Measurements from ENCODE around the gene ZBTB42. TPM values are rescaled to one million over a fixed set of nuclear protein-coding genes. Genes with fewer than 3 reads are reported as not detected.

ZBTB42 gene
- total and polyA plus RNA-seq, 2 of the 13 experiments (the other 11 are each of a cell fraction or from before 2014, with no cell fraction given): 2.8 to 4.2 TPM

- ChIA-PET CTCF (ENCODE audit: low intra/inter-chr PET ratio, low total read pairs) (no interaction called here), POLR2A (no interaction called here)
- DNase-seq (ENCODE audit: low spot score): no peak
- no TSS peak for BruUV-seq (replicated peaks)
- no peak overlapping the region for H3K4me3 ChIP-seq (replicated peaks in 1 of 3; ENCODE audit: insufficient read depth in 1 of 3, low read depth in 2 of 3, low read length in 3 of 3)
- no peaks in the 10 kb centered on the region for H3K9me3 ChIP-seq (ENCODE audit: low read length)
- 100% methylated on average over 1 of the region's 15 CpGs for WGBS (ENCODE audit: low lambda C conversion rate)
- H4K20me1 ChIP-seq (ENCODE audit: insufficient read depth, low read length): 0 out of 2 replicates have a peak, but pooled peaks cover 3% of the 10 kb centered on the region
- peaks cover 14 to 28% of the 10 kb centered on the region in 2 experiments; a peak in 4 of 5 replicates for H3K36me3 ChIP-seq (replicated peaks in 1 of 2; ENCODE audit: control insufficient read depth in 1 of 2, insufficient read depth in 2 of 2, low read length in 2 of 2)
- FAIRE-seq: no peak
- no peak for ATAC-seq
- TF ChIP-seq REST (IDR thresholded peaks at IDR 0.05; ENCODE audit: borderline replicate concordance in 1 of 2, low read depth in 1 of 2, low read length in 2 of 2) (no peak), NFKBIZ (CRISPR knock-in tag; IDR thresholded peaks at IDR 0.05) (no peak), RAD21 (CRISPR knock-in tag; IDR thresholded peaks at IDR 0.05) (0 out of 2 replicates have a peak, but pooled peaks have one; percentile 4)
- intact Hi-C loops (cut with micrococcal nuclease; ENCODE audit: unreplicated experiment) (no loop called here), in situ Hi-C loops (cut with HindIII; ENCODE audit: extremely low pct_ligation_motif_present, low pct_unique_long_range_greater_than_20kb) (no loop called here)
- H2AFZ ChIP-seq (ENCODE audit: low read length): no peak overlapping the region
- H3K27me3 ChIP-seq (ENCODE audit: control insufficient read depth in 1 of 2, insufficient read depth in 2 of 2, low read length in 2 of 2): no peaks in the 10 kb centered on the region
- no peaks in the 10 kb centered on the region for H3K4me1 ChIP-seq (ENCODE audit: insufficient read depth, low read length)
- H3K9ac ChIP-seq (ENCODE audit: insufficient read depth, low read depth, low read length): no peak overlapping the region
- no peaks in the 10 kb centered on the region for H3K79me2 ChIP-seq (ENCODE audit: insufficient read depth, low read length)
- no peak overlapping the region for H3K27ac ChIP-seq (ENCODE audit: extremely low read length, insufficient read depth, low read length)
- no peak overlapping the region for H3K4me2 ChIP-seq (ENCODE audit: low read depth, low read length)
These were observed 23.1 kb upstream of the ZBTB42 start for GRCh38 chr14:104777808-104778249.

- H4K20me1 ChIP-seq (ENCODE audit: insufficient read depth, low read length): 0 out of 2 replicates have a peak, but pooled peaks cover 3% of the 10 kb centered on the region
- DNase-seq (ENCODE audit: low spot score) (no peak), ATAC-seq (peak; percentile 14; the same call in 2 of the 3 replicates), FAIRE-seq (no peak)
- in situ Hi-C loops (cut with HindIII; ENCODE audit: extremely low pct_ligation_motif_present, low pct_unique_long_range_greater_than_20kb) (no loop called here), intact Hi-C loops (cut with micrococcal nuclease; ENCODE audit: unreplicated experiment) (no loop called here)
- no peak overlapping the region for H2AFZ ChIP-seq (ENCODE audit: low read length)
- no peaks in the 10 kb centered on the region for H3K9me3 ChIP-seq (ENCODE audit: low read length)
- no peaks in the 10 kb centered on the region for H3K27me3 ChIP-seq (ENCODE audit: control insufficient read depth in 1 of 2, insufficient read depth in 2 of 2, low read length in 2 of 2)
- ChIA-PET POLR2A (no interaction called here), CTCF (ENCODE audit: low intra/inter-chr PET ratio, low total read pairs) (no interaction called here)
- H3K4me1 ChIP-seq (ENCODE audit: insufficient read depth, low read length): no peaks in the 10 kb centered on the region
- BruUV-seq (replicated peaks): no TSS peak
- H3K79me2 ChIP-seq (ENCODE audit: insufficient read depth, low read length): no peaks in the 10 kb centered on the region
- no peak overlapping the region for H3K4me2 ChIP-seq (ENCODE audit: low read depth, low read length)
- no peak overlapping the region for H3K9ac ChIP-seq (ENCODE audit: insufficient read depth, low read depth, low read length)
- no peak overlapping the region for H3K27ac ChIP-seq (ENCODE audit: extremely low read length, insufficient read depth, low read length)
- peaks cover 10 to 20% of the 10 kb centered on the region in 2 experiments; a peak in 4 of 5 replicates for H3K36me3 ChIP-seq (replicated peaks in 1 of 2; ENCODE audit: control insufficient read depth in 1 of 2, insufficient read depth in 2 of 2, low read length in 2 of 2)
- H3K4me3 ChIP-seq (replicated peaks in 1 of 3; ENCODE audit: insufficient read depth in 1 of 3, low read depth in 2 of 3, low read length in 3 of 3): no peak overlapping the region
- WGBS (ENCODE audit: low lambda C conversion rate): 100% methylated on average over 2 of the region's 15 CpGs
- TF ChIP-seq ZNF17 (CRISPR knock-in tag; IDR thresholded peaks at IDR 0.05) (no peak), EP300 (IDR thresholded peaks at IDR 0.05; ENCODE audit: low read depth in 2 of 2, low read length in 2 of 2) (no peak), EP300 (CRISPR knock-in tag; IDR thresholded peaks at IDR 0.05; ENCODE audit: borderline replicate concordance) (no peak), NPAS2 (CRISPR knock-in tag; IDR thresholded peaks at IDR 0.05; ENCODE audit: borderline replicate concordance) (no peak), ARHGAP35 (CRISPR knock-in tag; IDR thresholded peaks at IDR 0.05; ENCODE audit: borderline replicate concordance) (no peak), IKZF1 (IDR thresholded peaks at IDR 0.05) (no peak), POLR2A (IDR thresholded peaks at IDR 0.05; ENCODE audit: insufficient read depth in 1 of 2, low read depth in 2 of 2, low read length in 2 of 2) (0 out of 4 replicates have a peak, but pooled peaks of 1 of the 2 experiments have one; percentile 33)
These were observed 22.1 kb upstream of the ZBTB42 start for GRCh38 chr14:104778694-104779331.

All from HepG2 (cell line).